ENCODE data around the gene RGS7.

GRCh38 chr1:241142493-241142892 lies 214.5 kb downstream of the RGS7 start:
- TF ChIP-seq CTCF (IDR thresholded peaks at IDR 0.05): no peak
- TF ChIP-seq POLR2A (IDR thresholded peaks at IDR 0.05): no peak

Measured in vagina (tissue), 2 donors.